Activated naive CD8-positive, alpha-beta T cell (primary cell): ENCODE results near the gene NTSR1.

Experiments
- H3K27ac Mint-ChIP-seq: one replicate; pipeline ENCODE4 v1.8.0; 2021; ENCODE audit warnings: mixed read lengths
- H3K27me3 Mint-ChIP-seq: one replicate; pipeline ENCODE4 v1.8.0; 2021; ENCODE audit warnings: mixed read lengths
- H3K36me3 Mint-ChIP-seq: one replicate; pipeline ENCODE4 v1.8.0; 2021; ENCODE audit warnings: mixed read lengths
- H3K4me1 Mint-ChIP-seq: one replicate; pipeline ENCODE4 v1.8.0; 2021; ENCODE audit warnings: low read depth, mixed read lengths
- H3K4me3 Mint-ChIP-seq: one replicate; pipeline ENCODE4 v1.8.0; 2021; ENCODE audit warnings: mild to moderate bottlenecking, mixed read lengths
- H3K9me3 Mint-ChIP-seq: one replicate; pipeline ENCODE4 v1.8.0; 2021; ENCODE audit warnings: low read depth, mixed read lengths

Gene NTSR1

GRCh38 chr20:62667530-62668440 is 40.9 kb upstream of the NTSR1 start:
- Mint-ChIP-seq H3K9me3 (no peaks in the 10 kb centered on the region), H3K4me1 (no peaks in the 10 kb centered on the region), H3K4me3 (no peak overlapping the region), H3K36me3 (peaks cover 5% of the 10 kb centered on the region), H3K27ac (no peak overlapping the region), H3K27me3 (no peaks in the 10 kb centered on the region)

- no peak overlapping the region for H3K4me3 Mint-ChIP-seq
- no peak overlapping the region for H3K27ac Mint-ChIP-seq
- H3K4me1 Mint-ChIP-seq, result no peaks in the 10 kb centered on the region
- no peaks in the 10 kb centered on the region for H3K9me3 Mint-ChIP-seq
- H3K27me3 Mint-ChIP-seq, result no peaks in the 10 kb centered on the region
- H3K36me3 Mint-ChIP-seq, result peaks cover 5% of the 10 kb centered on the region
Measured at GRCh38 chr20:62668441-62669027, 40.1 kb upstream of the NTSR1 start.

GRCh38 chr20:62669249-62669648 is 39.4 kb upstream of the NTSR1 start:
- Mint-ChIP-seq H3K27me3 (no peaks in the 10 kb centered on the region), H3K9me3 (no peaks in the 10 kb centered on the region), H3K27ac (no peak overlapping the region), H3K4me1 (no peaks in the 10 kb centered on the region), H3K4me3 (no peak overlapping the region), H3K36me3 (peaks cover 5% of the 10 kb centered on the region)

- Mint-ChIP-seq H3K36me3 (peaks cover 5% of the 10 kb centered on the region), H3K27ac (no peak overlapping the region), H3K4me1 (no peaks in the 10 kb centered on the region), H3K27me3 (no peaks in the 10 kb centered on the region), H3K9me3 (no peaks in the 10 kb centered on the region), H3K4me3 (no peak overlapping the region)
Measured at GRCh38 chr20:62670156-62670555, 38.5 kb upstream of the NTSR1 start.

GRCh38 chr20:62670998-62671397 is 37.6 kb upstream of the NTSR1 start:
- no peaks in the 10 kb centered on the region for H3K27me3 Mint-ChIP-seq
- H3K27ac Mint-ChIP-seq, result no peak overlapping the region
- no peaks in the 10 kb centered on the region for H3K4me1 Mint-ChIP-seq
- peaks cover 5% of the 10 kb centered on the region for H3K36me3 Mint-ChIP-seq
- H3K4me3 Mint-ChIP-seq, result no peak overlapping the region
- no peaks in the 10 kb centered on the region for H3K9me3 Mint-ChIP-seq

GRCh38 chr20:62671765-62672164 is 36.9 kb upstream of the NTSR1 start:
- H3K36me3 Mint-ChIP-seq, result peaks cover 5% of the 10 kb centered on the region
- H3K27me3 Mint-ChIP-seq, result no peaks in the 10 kb centered on the region
- H3K27ac Mint-ChIP-seq, result no peak overlapping the region
- no peak overlapping the region for H3K4me3 Mint-ChIP-seq
- no peaks in the 10 kb centered on the region for H3K4me1 Mint-ChIP-seq
- H3K9me3 Mint-ChIP-seq, result no peaks in the 10 kb centered on the region

- H3K27me3 Mint-ChIP-seq, result no peaks in the 10 kb centered on the region
- H3K4me1 Mint-ChIP-seq, result peaks cover 2% of the 10 kb centered on the region
- no peak overlapping the region for H3K4me3 Mint-ChIP-seq
- no peaks in the 10 kb centered on the region for H3K9me3 Mint-ChIP-seq
- H3K27ac Mint-ChIP-seq, result peak overlapping the region; percentile 12
- H3K36me3 Mint-ChIP-seq, result no peaks in the 10 kb centered on the region
Measured at GRCh38 chr20:62674370-62674769, 34.3 kb upstream of the NTSR1 start.

- H3K4me1 Mint-ChIP-seq, result peaks cover 2% of the 10 kb centered on the region
- no peaks in the 10 kb centered on the region for H3K36me3 Mint-ChIP-seq
- H3K27ac Mint-ChIP-seq, result no peak overlapping the region
- no peak overlapping the region for H3K4me3 Mint-ChIP-seq
- H3K27me3 Mint-ChIP-seq, result no peaks in the 10 kb centered on the region
- no peaks in the 10 kb centered on the region for H3K9me3 Mint-ChIP-seq
Measured at GRCh38 chr20:62675156-62675876, 33.3 kb upstream of the NTSR1 start.

- Mint-ChIP-seq H3K4me3 (no peak overlapping the region), H3K27ac (no peak overlapping the region), H3K9me3 (no peaks in the 10 kb centered on the region)
Measured at GRCh38 chr20:62675877-62676260, 32.8 kb upstream of the NTSR1 start.

GRCh38 chr20:62676976-62677375 is 31.7 kb upstream of the NTSR1 start:
- Mint-ChIP-seq H3K27ac (no peak overlapping the region), H3K9me3 (no peaks in the 10 kb centered on the region), H3K36me3 (no peaks in the 10 kb centered on the region), H3K4me3 (no peak overlapping the region), H3K4me1 (peaks cover 2% of the 10 kb centered on the region), H3K27me3 (no peaks in the 10 kb centered on the region)

More at GRCh38 chr20:62675877-62676260, 32.8 kb upstream of the NTSR1 start:
- Mint-ChIP-seq H3K36me3 (no peaks in the 10 kb centered on the region), H3K4me1 (peaks cover 2% of the 10 kb centered on the region), H3K27me3 (no peaks in the 10 kb centered on the region)

GRCh38 chr20:62677678-62678077 is 31.0 kb upstream of the NTSR1 start:
- Mint-ChIP-seq H3K9me3 (no peaks in the 10 kb centered on the region), H3K4me3 (no peak overlapping the region), H3K27ac (no peak overlapping the region), H3K36me3 (no peaks in the 10 kb centered on the region), H3K27me3 (no peaks in the 10 kb centered on the region), H3K4me1 (peaks cover 2% of the 10 kb centered on the region)

- no peaks in the 10 kb centered on the region for H3K36me3 Mint-ChIP-seq
- H3K4me3 Mint-ChIP-seq, result no peak overlapping the region
- no peak overlapping the region for H3K27ac Mint-ChIP-seq
- peaks cover 2% of the 10 kb centered on the region for H3K4me1 Mint-ChIP-seq
- no peaks in the 10 kb centered on the region for H3K9me3 Mint-ChIP-seq
- no peaks in the 10 kb centered on the region for H3K27me3 Mint-ChIP-seq
Measured at GRCh38 chr20:62678553-62678952, 30.1 kb upstream of the NTSR1 start.

- no peak overlapping the region for H3K4me3 Mint-ChIP-seq
- H3K27me3 Mint-ChIP-seq, result no peaks in the 10 kb centered on the region
- H3K36me3 Mint-ChIP-seq, result no peaks in the 10 kb centered on the region
- no peak overlapping the region for H3K27ac Mint-ChIP-seq
- no peaks in the 10 kb centered on the region for H3K9me3 Mint-ChIP-seq
- peaks cover 2% of the 10 kb centered on the region for H3K4me1 Mint-ChIP-seq
Measured at GRCh38 chr20:62679978-62680589, 28.6 kb upstream of the NTSR1 start.

GRCh38 chr20:62682912-62683517 is 25.6 kb upstream of the NTSR1 start:
- Mint-ChIP-seq H3K36me3 (no peaks in the 10 kb centered on the region), H3K9me3 (no peaks in the 10 kb centered on the region), H3K27me3 (no peaks in the 10 kb centered on the region), H3K27ac (no peak overlapping the region), H3K4me1 (peaks cover 8% of the 10 kb centered on the region), H3K4me3 (no peak overlapping the region)
